NCI-H510A (cell line): ENCODE results near the gene ADARB2.

Experiments used
- DNase-seq: peaks from one replicate; lab custom pipeline; 2025; lab: John Stamatoyannopoulos, UW

The ADARB2 gene

DNA sequence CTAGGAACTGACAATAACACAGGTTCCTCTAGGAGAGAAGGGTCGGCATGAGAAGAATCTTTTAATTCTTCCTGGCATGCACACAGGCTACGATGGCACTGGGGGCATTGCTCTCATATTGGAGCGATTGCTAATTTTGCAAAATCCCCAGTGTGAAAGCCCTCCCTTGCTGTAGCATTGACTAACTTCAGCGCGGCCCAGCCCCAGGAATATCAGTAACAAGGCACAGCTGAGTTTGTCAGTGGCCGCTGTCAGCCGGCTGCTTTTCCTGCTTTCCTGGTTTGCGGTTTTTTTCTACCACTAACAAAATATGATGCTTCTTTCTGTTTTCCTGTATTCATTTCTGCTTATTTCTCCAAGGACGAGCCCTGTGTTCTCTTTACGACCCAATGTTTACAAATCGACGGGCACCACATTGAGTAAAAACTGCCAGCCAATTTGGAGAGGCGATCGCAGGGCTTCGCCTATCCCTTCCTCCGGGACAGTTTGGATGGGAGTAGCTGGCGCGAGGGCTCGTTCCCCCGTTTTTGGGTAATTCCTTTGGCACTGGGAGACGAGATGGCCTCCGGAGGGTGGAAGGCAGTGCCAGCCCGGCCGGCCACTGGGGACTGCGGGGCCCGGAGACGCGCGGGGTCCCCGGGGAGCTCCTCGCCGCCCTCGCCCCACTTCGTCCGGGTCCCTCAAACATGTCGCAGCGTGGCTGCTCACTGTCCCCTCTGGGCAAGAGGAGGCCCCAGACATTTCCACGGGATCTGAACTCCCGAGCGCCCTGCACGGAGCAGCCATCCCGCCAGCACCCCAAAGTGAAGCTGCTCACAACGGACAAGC, 967 bp downstream of the ADARB2 start:
- DNase-seq: no peak

GRCh38 chr10:1735562-1735961, 1.8 kb downstream of the ADARB2 start:
- DNase-seq: no peak

DNA sequence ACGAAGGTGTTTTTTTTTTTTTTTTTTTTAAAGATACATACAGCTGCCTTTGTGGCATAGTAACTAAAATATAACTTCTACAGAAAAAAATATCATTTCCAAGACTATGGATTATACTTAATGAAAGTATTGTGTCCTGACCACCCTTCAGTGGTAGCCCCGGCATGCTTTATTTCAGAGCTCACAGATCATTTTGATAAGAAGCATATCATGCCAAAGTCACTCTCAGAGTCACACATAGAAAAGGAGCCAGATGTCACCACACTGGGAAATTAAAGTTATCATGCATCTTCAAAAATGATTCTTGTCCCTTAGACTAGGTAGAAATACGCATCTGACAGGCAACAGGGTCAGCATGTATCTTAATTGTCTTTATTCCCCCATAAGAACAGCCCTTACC, 3.0 kb downstream of the ADARB2 start:
- no peak for DNase-seq

- no peak for DNase-seq
These were observed 3.6 kb downstream of the ADARB2 start for GRCh38 chr10:1733720-1734119.

- no peak for DNase-seq
These were observed 4.7 kb downstream of the ADARB2 start for GRCh38 chr10:1732564-1732996.

DNA sequence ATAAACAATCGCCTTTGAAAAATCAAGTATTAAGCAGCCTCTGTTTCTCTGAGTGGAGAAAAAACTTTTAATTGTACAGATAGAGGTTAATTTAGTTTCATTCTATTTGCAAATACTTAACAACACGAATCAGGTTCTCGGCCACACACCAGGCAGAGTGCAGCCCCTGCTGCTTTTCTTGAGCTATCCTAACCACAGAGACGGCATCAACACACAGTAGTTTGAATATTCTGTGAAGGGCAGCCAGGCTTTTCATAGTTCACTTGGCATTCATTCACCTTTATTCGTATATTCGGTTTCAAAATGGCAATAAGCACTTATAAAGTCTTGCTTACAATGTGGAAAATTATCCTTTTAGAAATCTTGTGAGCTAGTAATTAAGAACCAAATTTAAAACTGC, 5.7 kb downstream of the ADARB2 start:
- no peak for DNase-seq

GRCh38 chr10:1729751-1730150, 7.6 kb downstream of the ADARB2 start:
- no peak for DNase-seq

DNA sequence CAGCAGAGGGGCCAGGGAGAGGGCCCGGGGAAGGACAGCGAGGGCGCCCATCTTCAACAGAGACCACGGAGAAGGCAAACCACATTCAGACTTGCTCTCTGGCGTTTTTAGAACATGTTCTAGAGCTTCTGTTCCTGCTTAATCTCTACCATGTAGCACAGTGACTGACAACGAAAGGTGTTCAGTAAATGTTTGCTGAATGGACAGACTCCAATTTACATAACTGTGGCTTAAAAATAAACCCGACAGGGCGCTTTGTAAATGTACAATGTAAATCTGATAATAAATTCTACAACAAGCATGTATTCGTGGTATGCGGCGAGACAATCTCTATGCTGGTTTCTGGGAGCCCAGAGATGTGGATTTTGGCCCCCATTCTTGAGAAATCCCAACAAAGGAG, 10.5 kb downstream of the ADARB2 start:
- DNase-seq: no peak

- no peak for DNase-seq
These were observed 12.3 kb downstream of the ADARB2 start for GRCh38 chr10:1724921-1725488.

GRCh38 chr10:1716839-1717238, 20.5 kb downstream of the ADARB2 start:
- DNase-seq: no peak

GRCh38 chr10:1715821-1716220, 21.5 kb downstream of the ADARB2 start:
- no peak for DNase-seq

GRCh38 chr10:1712944-1713671, 24.2 kb downstream of the ADARB2 start:
- no peak for DNase-seq

GRCh38 chr10:1712314-1712713, 25.0 kb downstream of the ADARB2 start:
- no peak for DNase-seq

DNA sequence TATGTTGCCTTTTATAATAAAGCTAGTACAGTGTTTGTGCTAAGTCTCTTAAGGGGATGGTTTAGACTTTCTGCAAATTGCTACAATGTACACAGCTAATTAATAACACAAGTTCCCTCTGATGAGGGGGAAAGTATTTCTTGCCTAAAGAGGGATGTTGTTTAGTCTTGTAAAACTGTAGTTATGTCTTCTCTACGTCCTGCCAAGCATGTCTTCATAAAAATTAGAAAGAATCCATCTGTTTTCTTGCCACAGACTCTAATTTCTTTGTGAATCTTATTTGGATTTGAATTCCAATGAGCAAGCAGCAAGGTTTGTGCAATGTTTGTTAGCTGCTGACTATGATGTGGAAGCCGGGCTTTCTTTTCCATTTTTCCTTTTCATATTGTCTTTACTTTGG, 28.2 kb downstream of the ADARB2 start:
- no peak for DNase-seq

DNA sequence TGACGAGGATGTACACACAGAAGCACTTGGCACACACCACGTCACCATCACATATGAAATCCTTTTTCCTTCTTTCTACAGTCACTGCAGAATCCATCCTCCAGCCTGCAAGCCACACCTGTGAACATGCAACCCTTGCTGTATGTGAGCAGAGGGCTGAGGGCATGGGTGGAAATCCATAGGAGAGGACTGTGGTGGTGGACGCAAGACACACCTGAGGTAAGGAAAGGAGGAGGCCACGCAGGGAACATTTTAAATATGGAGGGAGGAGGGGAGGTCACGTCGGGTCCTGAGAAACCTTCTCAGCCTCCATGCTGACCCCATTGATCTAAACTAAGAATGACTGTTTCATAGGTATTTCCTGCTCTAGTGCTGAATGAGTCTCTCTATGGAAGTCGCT, 28.6 kb downstream of the ADARB2 start:
- DNase-seq: no peak

GRCh38 chr10:1706711-1707110, 30.6 kb downstream of the ADARB2 start:
- no peak for DNase-seq

DNA sequence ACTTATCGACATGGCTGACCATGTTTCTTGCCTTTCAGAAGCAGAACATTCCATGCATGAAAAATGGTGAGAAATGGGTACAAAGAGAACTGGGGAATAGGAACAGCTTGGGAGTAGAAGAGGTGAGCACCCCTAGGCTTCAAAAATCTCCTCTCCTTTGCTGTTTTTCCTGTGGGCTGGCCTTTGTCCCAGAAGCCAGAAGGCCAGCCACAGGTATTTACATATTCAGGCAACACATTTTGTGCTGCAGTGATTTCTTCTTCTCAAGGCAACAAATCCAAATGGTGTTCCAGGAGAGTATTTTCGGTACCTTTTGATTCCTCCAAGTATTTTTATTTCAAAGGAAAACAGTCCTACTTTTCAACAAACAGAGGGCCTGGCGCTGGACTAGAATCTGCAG, 31.1 kb downstream of the ADARB2 start:
- DNase-seq: no peak

- DNase-seq: no peak
These were observed 39.1 kb downstream of the ADARB2 start for GRCh38 chr10:1698185-1698584.

DNA sequence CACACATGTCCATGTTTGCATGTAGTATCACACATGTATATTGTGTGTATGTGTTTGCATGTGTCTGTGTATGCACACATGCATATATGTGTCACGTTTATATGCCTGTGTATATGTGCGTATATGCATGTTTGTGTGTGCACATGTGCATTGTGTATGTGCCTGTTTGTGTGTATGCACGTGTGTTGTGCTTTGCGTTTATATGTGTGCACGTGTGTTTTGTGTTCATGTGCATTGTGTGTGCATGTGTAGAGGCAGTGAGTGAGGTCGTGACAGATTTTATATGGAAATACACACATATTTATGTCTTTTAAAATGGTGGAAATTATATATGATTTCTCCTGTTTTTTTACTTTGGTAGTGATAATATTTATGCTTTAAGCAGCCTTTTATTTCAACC, 41.2 kb downstream of the ADARB2 start:
- DNase-seq: no peak

DNA sequence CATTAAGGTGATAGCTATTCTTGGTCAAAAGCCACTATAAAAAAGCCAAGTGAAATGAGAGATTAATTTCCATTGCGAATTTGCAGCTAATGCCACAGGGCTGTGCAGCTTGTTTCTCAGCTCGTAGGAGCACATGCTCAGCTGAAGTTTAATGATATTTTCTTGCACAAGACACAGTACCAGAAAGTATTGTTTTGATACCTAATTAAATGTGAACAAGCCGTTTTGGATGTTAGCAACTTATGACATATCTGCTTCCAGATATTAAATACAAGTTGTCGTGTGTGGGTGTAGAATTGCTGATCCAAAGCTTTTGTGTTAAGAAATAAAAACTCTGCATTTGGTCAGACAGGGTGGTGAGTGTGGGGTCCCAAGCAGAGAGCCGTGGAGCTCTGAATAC, 47.2 kb downstream of the ADARB2 start:
- DNase-seq: no peak

GRCh38 chr10:1688531-1688930, 48.8 kb downstream of the ADARB2 start:
- DNase-seq: no peak

DNA sequence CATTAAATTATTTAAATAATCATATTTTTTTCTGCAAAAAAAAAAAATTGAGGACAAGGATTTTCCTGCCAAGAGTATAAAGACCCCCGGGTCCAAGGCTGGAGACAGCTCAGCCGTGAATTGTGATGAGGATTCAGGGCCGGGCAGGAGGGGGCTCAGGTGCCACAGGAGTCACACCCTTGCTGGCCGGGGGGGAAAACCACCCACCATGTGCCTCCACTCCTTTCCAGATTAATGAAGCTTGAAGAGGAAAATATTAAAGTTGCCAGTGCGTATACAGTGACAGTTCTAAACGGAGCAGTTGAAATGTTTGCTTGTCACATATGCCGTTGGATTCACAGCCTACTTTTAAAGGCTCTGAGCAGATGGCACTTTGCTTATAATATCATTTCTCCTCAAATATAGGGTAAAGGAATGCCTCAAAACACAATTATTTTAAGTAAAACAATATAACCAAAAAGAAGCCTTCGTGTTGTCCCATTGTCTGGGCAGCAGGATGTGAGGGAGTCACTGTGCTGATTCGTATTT, 49.6 kb downstream of the ADARB2 start:
- DNase-seq: no peak

GRCh38 chr10:1687190-1687589, 50.1 kb downstream of the ADARB2 start:
- no peak for DNase-seq
